ENCODE measurements around the gene CDRT15L2. TPM values are rescaled to one million over a fixed set of nuclear protein-coding genes. Genes with fewer than 3 reads are reported as not detected.

Gene CDRT15L2
- total RNA-seq, 1 experiment from 2014 or later: not detected

- POLR2A ChIA-PET (ENCODE audit: unreplicated experiment): no interaction called here
- no peak overlapping the region for H3K4me2 ChIP-seq (ENCODE audit: low read length)
- BruUV-seq (replicated peaks): no TSS peak
Measured at GRCh38 chr17:20611309-20611708, 31.8 kb downstream of the CDRT15L2 start.

GRCh38 chr17:20612635-20613034 is 33.1 kb downstream of the CDRT15L2 start:
- H3K4me3 ChIP-seq (ENCODE audit: low read length): no peak overlapping the region
- H4K20me1 ChIP-seq (ENCODE audit: low read length): no peaks in the 10 kb centered on the region
- H2AFZ ChIP-seq (ENCODE audit: low read length): no peak overlapping the region
- H3K9ac ChIP-seq (ENCODE audit: low read length): no peak overlapping the region
- no TSS peak for BruUV-seq (replicated peaks)
- no peaks in the 10 kb centered on the region for H3K4me1 ChIP-seq (ENCODE audit: insufficient read depth, low read length)
- H3K9me2 ChIP-seq (replicated peaks; ENCODE audit: low read length): no peaks in the 10 kb centered on the region
- TF ChIP-seq EZH2phosphoT487 (IDR thresholded peaks at IDR 0.05; ENCODE audit: borderline replicate concordance, low read length): no peak
- no peak for TF ChIP-seq EZH2 (IDR thresholded peaks at IDR 0.05; ENCODE audit: low read length, unreplicated experiment)
- no peak for TF ChIP-seq CTCF (conservative IDR thresholded peaks at IDR 0.05; ENCODE audit: low read depth, low read length)
- ChIA-PET CTCF (no interaction called here), POLR2A (ENCODE audit: unreplicated experiment) (no interaction called here)
- H3K27me3 ChIP-seq (ENCODE audit: low read length): peaks cover 13% of the 10 kb centered on the region; the same call in 1 of the 2 replicates
- no peak overlapping the region for H3K27ac ChIP-seq (ENCODE audit: low read length)
- no peaks in the 10 kb centered on the region for H3F3A ChIP-seq (ENCODE audit: low read length, unreplicated experiment)
- H3K79me2 ChIP-seq (ENCODE audit: low read length): no peaks in the 10 kb centered on the region
- ATAC-seq: no peak
- no peaks in the 10 kb centered on the region for H3K36me3 ChIP-seq (ENCODE audit: low read depth, low read length)
- DNase-seq: no peak
- intact Hi-C loops (cut with micrococcal nuclease): no loop called here
- H3K9me3 ChIP-seq (ENCODE audit: low read length): no peaks in the 10 kb centered on the region
- no peak overlapping the region for H3K4me2 ChIP-seq (ENCODE audit: low read length)

More at GRCh38 chr17:20611309-20611708, 31.8 kb downstream of the CDRT15L2 start:
- Histone ChIP-seq H3K4me3 (ENCODE audit: low read length) (no peak overlapping the region), H3K36me3 (ENCODE audit: low read depth, low read length) (no peaks in the 10 kb centered on the region), H3K9me2 (replicated peaks; ENCODE audit: low read length) (no peaks in the 10 kb centered on the region), H3K4me1 (ENCODE audit: insufficient read depth, low read length) (no peaks in the 10 kb centered on the region), H3K9me3 (ENCODE audit: low read length) (no peaks in the 10 kb centered on the region), H2AFZ (ENCODE audit: low read length) (no peak overlapping the region), H3K9ac (ENCODE audit: low read length) (no peak overlapping the region), H4K20me1 (ENCODE audit: low read length) (no peaks in the 10 kb centered on the region), H3F3A (ENCODE audit: low read length, unreplicated experiment) (no peaks in the 10 kb centered on the region), H3K79me2 (ENCODE audit: low read length) (no peaks in the 10 kb centered on the region), H3K27me3 (ENCODE audit: low read length) (peaks cover 13% of the 10 kb centered on the region; the same call in 1 of the 2 replicates), H3K27ac (ENCODE audit: low read length) (no peak overlapping the region)
- intact Hi-C loops (cut with micrococcal nuclease): no loop called here
- ATAC-seq: no peak
- DNase-seq: no peak
- no peak for TF ChIP-seq CTCF (conservative IDR thresholded peaks at IDR 0.05; ENCODE audit: low read depth, low read length)
- TF ChIP-seq EZH2phosphoT487 (IDR thresholded peaks at IDR 0.05; ENCODE audit: borderline replicate concordance, low read length): no peak
- no peak for TF ChIP-seq EZH2 (IDR thresholded peaks at IDR 0.05; ENCODE audit: low read length, unreplicated experiment)
- CTCF ChIA-PET: no interaction called here

GRCh38 chr17:20613248-20613647 is 33.7 kb downstream of the CDRT15L2 start:
- no peak overlapping the region for H3K4me2 ChIP-seq (ENCODE audit: low read length)
- H3K27ac ChIP-seq (ENCODE audit: low read length): no peak overlapping the region
- TF ChIP-seq EZH2phosphoT487 (IDR thresholded peaks at IDR 0.05; ENCODE audit: borderline replicate concordance, low read length) (no peak), CTCF (conservative IDR thresholded peaks at IDR 0.05; ENCODE audit: low read depth, low read length) (no peak)
- H3K27me3 ChIP-seq (ENCODE audit: low read length): peaks cover 10% of the 10 kb centered on the region; the same call in 1 of the 2 replicates
- H3K9me2 ChIP-seq (replicated peaks; ENCODE audit: low read length): no peaks in the 10 kb centered on the region
- H3K9ac ChIP-seq (ENCODE audit: low read length): no peak overlapping the region
- ATAC-seq (no peak), DNase-seq (no peak)
- ChIA-PET CTCF (no interaction called here), POLR2A (ENCODE audit: unreplicated experiment) (no interaction called here)
- no peaks in the 10 kb centered on the region for H3K4me1 ChIP-seq (ENCODE audit: insufficient read depth, low read length)
- H4K20me1 ChIP-seq (ENCODE audit: low read length): no peaks in the 10 kb centered on the region
- no peaks in the 10 kb centered on the region for H3K36me3 ChIP-seq (ENCODE audit: low read depth, low read length)
- no peak overlapping the region for H3K4me3 ChIP-seq (ENCODE audit: low read length)
- H3K79me2 ChIP-seq (ENCODE audit: low read length): no peaks in the 10 kb centered on the region
- intact Hi-C loops (cut with micrococcal nuclease): no loop called here
- H3K9me3 ChIP-seq (ENCODE audit: low read length): no peaks in the 10 kb centered on the region
- no peaks in the 10 kb centered on the region for H3F3A ChIP-seq (ENCODE audit: low read length, unreplicated experiment)
- H2AFZ ChIP-seq (ENCODE audit: low read length): no peak overlapping the region
- BruUV-seq (replicated peaks): no TSS peak

All from PC-3 (cell line).